Endothelial cell of umbilical vein (primary cell): ENCODE results near the gene ATP6V1B1. TPM values are rescaled to one million over a fixed set of nuclear protein-coding genes. Genes with fewer than 3 reads are reported as not detected.

ENCODE experiments used
- BruUV-seq: library from RNA; stranded (reverse); fragments of 400-500 nt; replicated peaks from 2 replicates; lab custom pipeline; 2021; lab: Mats Ljungman, UMichigan
- CTCF ChIA-PET: fragments of 300-600, 350-600 bp; sonication (Branson Sonifier 250); formaldehyde crosslinking; loops from one replicate; lab custom pipeline; 2021; ENCODE audit warnings: antibody characterized with exemption, inconsistent platforms; lab: Charles Lee
- POLR2A ChIA-PET: fragments of 300-600, 350-600 bp; sonication (Branson Sonifier 250); formaldehyde crosslinking; loops from one replicate; lab custom pipeline; 2021; ENCODE audit warnings: antibody characterized with exemption, inconsistent platforms; lab: Charles Lee
- DNase-seq: peaks from one replicate; pipeline ENCODE4 v3.0.0-alpha.2; 2011; ENCODE audit warnings: low read depth, low spot score
- FAIRE-seq: peaks from 2 replicates; lab custom pipeline; 2011; peaks lifted over from hg19 to GRCh38; lab: Jason Lieb, UNC
- H2AFZ ChIP-seq: 2 replicates; pipeline ENCODE4 v1.6.0; 2012; ENCODE audit warnings: low read depth, low read length, control low read depth, inconsistent platforms
- H3K27ac ChIP-seq: 2 replicates; pipeline ENCODE4 v1.5.1; 2011; ENCODE audit warnings: low read depth, mild to moderate bottlenecking, control low read depth, low read length, moderate library complexity; ENCODE audit not compliant: insufficient read depth
- H3K27me3 ChIP-seq, 2 experiments: 2 replicates each; pipeline versions ENCODE4 v1.6.0 to v1.6.1; 2011; ENCODE audit warnings: low read length in 2 of 2, mixed read lengths in 1 of 2; ENCODE audit not compliant: control insufficient read depth in 2 of 2, insufficient read depth in 2 of 2
- H3K36me3 ChIP-seq, 2 experiments: 2 replicates in 1 of 2; 3 replicates in 1 of 2; pipeline ENCODE4 v1.5.1; 2011; ENCODE audit warnings: low read length in 2 of 2, mild to moderate bottlenecking in 1 of 2, moderate library complexity in 1 of 2; ENCODE audit not compliant: control insufficient read depth in 2 of 2, insufficient read depth in 2 of 2; ENCODE audit errors: extremely low read depth in 1 of 2
- H3K4me1 ChIP-seq: 3 replicates; pipeline ENCODE4 v1.5.1; 2011; ENCODE audit warnings: mild to moderate bottlenecking, low read length; ENCODE audit not compliant: control insufficient read depth, insufficient read depth; ENCODE audit errors: extremely low read depth
- H3K4me2 ChIP-seq: 2 replicates; pipeline ENCODE4 v1.6.1; 2011; ENCODE audit warnings: low read length, control low read depth, mixed read lengths; ENCODE audit not compliant: insufficient read depth
- H3K4me3 ChIP-seq, 3 experiments: fragments of 200-600 bp in 1 of 3; sonication (generic), shearing (Covaris generic) in 1 of 3; replicated peaks in 1 of 3; 2 replicates each; pipeline ENCODE4 v1.5.1; 2011 to 2016; ENCODE audit warnings: control low read depth in 3 of 3, low read length in 3 of 3, mild to moderate bottlenecking in 2 of 3, inconsistent platforms in 1 of 3, low read depth in 1 of 3, moderate library complexity in 1 of 3; ENCODE audit not compliant: insufficient read depth in 1 of 3
- H3K79me2 ChIP-seq: 2 replicates; pipeline ENCODE4 v1.6.0; 2012; ENCODE audit warnings: low read length, inconsistent platforms; ENCODE audit not compliant: control insufficient read depth, insufficient read depth
- H3K9ac ChIP-seq: replicated peaks from 2 replicates; pipeline ENCODE3; 2011; ENCODE audit warnings: low read length, control low read depth; ENCODE audit not compliant: insufficient read depth; ENCODE audit errors: extremely low read depth
- H3K9me1 ChIP-seq: replicated peaks from 3 replicates; pipeline ENCODE4 v1.6.0; 2011; ENCODE audit warnings: mild to moderate bottlenecking, low read length; ENCODE audit not compliant: control insufficient read depth, insufficient read depth; ENCODE audit errors: extremely low read depth
- H3K9me3 ChIP-seq: replicated peaks from 2 replicates; pipeline ENCODE4 v1.5.1; 2012; ENCODE audit warnings: low read length, inconsistent platforms; ENCODE audit not compliant: control insufficient read depth, insufficient read depth
- H4K20me1 ChIP-seq: replicated peaks from 2 replicates; pipeline ENCODE3; 2011; ENCODE audit warnings: mild to moderate bottlenecking, low read length; ENCODE audit not compliant: control insufficient read depth, insufficient read depth; ENCODE audit errors: extremely low read depth
- CTCF ChIP-seq, 2 donors: IDR thresholded peaks; 1 replicate in 1 of 2; 2 replicates in 1 of 2; pipeline ENCODE4 v1.5.1; 2011; ENCODE audit warnings: low read length in 2 of 2, mild to moderate bottlenecking in 2 of 2, moderate library complexity in 2 of 2, control low read depth in 1 of 2, inconsistent platforms in 1 of 2, low read depth in 1 of 2; ENCODE audit not compliant: insufficient read depth in 1 of 2; ENCODE audit errors: extremely low read depth in 1 of 2
- EZH2 ChIP-seq: IDR thresholded peaks from 2 replicates; pipeline ENCODE4 v1.6.1; 2012; ENCODE audit warnings: borderline replicate concordance, low read depth, mild to moderate bottlenecking, moderate library complexity, low read length, inconsistent platforms; ENCODE audit not compliant: severe bottlenecking
- FOS ChIP-seq: IDR thresholded peaks from 2 replicates; pipeline ENCODE4 v1.6.1; 2011; ENCODE audit warnings: mild to moderate bottlenecking, low read length, moderate library complexity, borderline replicate concordance; ENCODE audit not compliant: insufficient read depth
- GATA2 ChIP-seq: IDR thresholded peaks from 2 replicates; pipeline ENCODE4 v1.7.0; 2011; ENCODE audit warnings: low read depth, mild to moderate bottlenecking, moderate library complexity, mixed read lengths, low read length; ENCODE audit not compliant: insufficient read length, insufficient read depth
- JUN ChIP-seq: IDR thresholded peaks from 2 replicates; pipeline ENCODE4 v1.6.1; 2011; ENCODE audit warnings: borderline replicate concordance, low read depth; ENCODE audit not compliant: insufficient read length, insufficient read depth
- MAX ChIP-seq: IDR thresholded peaks from 2 replicates; pipeline ENCODE4 v1.6.1; 2011; ENCODE audit not compliant: insufficient read depth, insufficient read length
- MYC ChIP-seq: IDR thresholded peaks from one replicate; pipeline ENCODE4 v1.6.1; 2011; ENCODE audit warnings: mild to moderate bottlenecking, low read depth, low read length
- POLR2A ChIP-seq: IDR thresholded peaks from 2 replicates; pipeline ENCODE4 v1.6.1; 2012; ENCODE audit warnings: low read depth, mild to moderate bottlenecking, control low read depth, low read length
- POLR2AphosphoS5 ChIP-seq: IDR thresholded peaks from 2 replicates; pipeline ENCODE4 v1.6.1; 2012; ENCODE audit warnings: low read depth, mild to moderate bottlenecking, control low read depth, low read length, moderate library complexity; ENCODE audit not compliant: insufficient read depth
- dilution Hi-C: fragments of 300-500 bp; cut with MboI; formaldehyde crosslinking; loops from one replicate; pipeline ENCODE4 v1.15.0; 2019; ENCODE audit warnings: low sequenced_read_pairs; ENCODE audit not compliant: extremely low pct_ligation_motif_present
- intact Hi-C: fragments of 100-400 bp; cut with micrococcal nuclease; formaldehyde crosslinking; loops from one replicate; pipeline ENCODE4 v1.10.0; 2022
- polyA plus RNA-seq, 4 experiments: library from polyadenylated mRNA; depleted of rRNA in 3 of 4; stranded (reverse) in 3 of 4; unstranded in 1 of 4; fragments of >200 nt; gene quantifications; 2 replicates each; pipeline versions ENCODE4 v1.2.1 to v1.2.3, GENCODE V29; 2011 to 2012; ENCODE audit warnings: missing spikeins in 1 of 4
- total RNA-seq: library from RNA; stranded (reverse); gene quantifications from 2 replicates; pipeline ENCODE4 v1.2.3, GENCODE V29; 2021

The ATP6V1B1 gene
- total and polyA plus RNA-seq, 2 donors (not counting 3 experiments of a cell fraction or from before 2014, with no cell fraction given), result 0.77 TPM; not detected in 1

GRCh38 chr2:70907130-70908057 lies 28.3 kb upstream of the ATP6V1B1 start:
- Histone ChIP-seq H3K4me2 (peak overlapping the region; percentile 42), H3K9me1 (no peaks in the 10 kb centered on the region), H3K4me1 (no peaks in the 10 kb centered on the region), H2AFZ (no peak overlapping the region), H3K9me3 (no peaks in the 10 kb centered on the region), H3K27ac (no peak overlapping the region), H3K79me2 (no peaks in the 10 kb centered on the region), H3K4me3 (no peak overlapping the region), H3K36me3 (no peaks in the 10 kb centered on the region), H4K20me1 (peaks cover 2% of the 10 kb centered on the region), H3K27me3 (peaks cover 65 to 96% of the 10 kb centered on the region in 2 experiments), H3K9ac (no peak overlapping the region)
- ChIA-PET POLR2A (no interaction called here), CTCF (interaction anchor here (1.3 to 1.8 kb wide), 5 partner anchors 13 to 118 kb away, joined by 3 to 5 read pairs (median 4); no protein-coding TSS in a partner anchor)
- intact Hi-C loops (no loop called here), dilution Hi-C loops (no loop called here)
- DNase-seq (no peak), FAIRE-seq (no peak)
- no peak for TF ChIP-seq FOS
- peak; percentile 74 for TF ChIP-seq EZH2
- BruUV-seq, result no TSS peak

- H3K27ac ChIP-seq, result no peak overlapping the region
- no peak for TF ChIP-seq POLR2AphosphoS5
- no peak for TF ChIP-seq GATA2
- no peak for TF ChIP-seq FOS
- TF ChIP-seq JUN, result no peak
- no peak for TF ChIP-seq MAX
- no peak for TF ChIP-seq EZH2
- no peak for TF ChIP-seq POLR2A
- no peak for TF ChIP-seq CTCF (IDR thresholded peaks at IDR 0.05; ENCODE audit: extremely low read depth in 1 of 2, insufficient read depth in 1 of 2, low read depth in 1 of 2, low read length in 2 of 2)
- TF ChIP-seq MYC, result no peak
- dilution Hi-C loops, result no loop called here
- no peak overlapping the region for H3K4me2 ChIP-seq
- H3K9me1 ChIP-seq, result no peaks in the 10 kb centered on the region
- H2AFZ ChIP-seq, result no peak overlapping the region
- H3K36me3 ChIP-seq, result no peaks in the 10 kb centered on the region
- no peak for FAIRE-seq
- ChIA-PET CTCF (interaction anchor here (1.3 to 4.1 kb wide), 3 partner anchors 23 to 37 kb away, joined by 3 to 20 read pairs (median 5); no protein-coding TSS in a partner anchor), POLR2A (no interaction called here)
- no peak overlapping the region for H3K4me3 ChIP-seq
- H3K9ac ChIP-seq, result no peak overlapping the region
- H3K27me3 ChIP-seq, result peaks cover 15 to 25% of the 10 kb centered on the region in 2 experiments
- BruUV-seq, result no TSS peak
- intact Hi-C loops, result no loop called here
- no peaks in the 10 kb centered on the region for H3K79me2 ChIP-seq
- no peak for DNase-seq
- no peaks in the 10 kb centered on the region for H4K20me1 ChIP-seq
- H3K9me3 ChIP-seq, result no peaks in the 10 kb centered on the region
- H3K4me1 ChIP-seq, result peaks cover 2% of the 10 kb centered on the region
Observed at GRCh38 chr2:70916291-70916690, 19.4 kb upstream of the ATP6V1B1 start.
